ENCODE results near the gene USP48. TPM values are rescaled to one million over a fixed set of nuclear protein-coding genes. Genes with fewer than 3 reads are reported as not detected.

USP48 gene
- total and polyA plus RNA-seq, 2 of the 13 experiments (the other 11 are each of a cell fraction or from before 2014, with no cell fraction given) = 30.4 to 30.7 TPM

DNA sequence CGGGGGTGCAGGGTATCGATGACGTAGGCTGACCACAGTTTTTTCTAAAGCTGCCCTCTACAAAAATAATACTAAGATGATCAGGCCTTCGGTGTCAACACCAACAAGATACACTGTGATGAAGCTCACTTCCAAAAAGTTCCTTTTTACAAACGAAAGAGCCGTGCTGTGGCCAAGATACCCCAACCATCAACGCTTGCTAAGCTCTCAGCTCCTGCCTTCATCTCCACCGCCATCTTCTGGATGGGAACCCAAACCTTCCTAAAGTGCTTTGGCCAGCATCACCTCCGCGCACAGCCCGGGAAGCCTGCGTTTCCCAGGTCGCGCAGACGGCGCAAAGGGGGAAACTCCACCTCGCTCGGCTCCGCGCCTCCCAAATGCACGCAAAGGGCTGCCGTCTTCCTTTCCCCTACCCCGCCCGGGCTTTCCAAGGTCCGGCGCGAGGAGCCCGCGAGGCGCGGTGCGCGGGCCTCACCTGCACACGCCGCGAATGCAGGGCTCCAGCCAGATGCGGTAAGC, 541 bp downstream of the USP48 start:
- Histone ChIP-seq H2AFZ (ENCODE audit: low read length) (peak overlapping the region; percentile 39), H3K4me2 (ENCODE audit: low read depth, low read length) (peak overlapping the region; percentile 88), H3K27ac (ENCODE audit: extremely low read length, insufficient read depth, low read length) (peak overlapping the region; percentile 99), H3K36me3 (replicated peaks in 1 of 2; ENCODE audit: control insufficient read depth in 1 of 2, insufficient read depth in 2 of 2, low read length in 2 of 2) (no peaks in the 10 kb centered on the region), H3K4me1 (ENCODE audit: insufficient read depth, low read length) (peaks cover 41% of the 10 kb centered on the region), H3K9ac (ENCODE audit: insufficient read depth, low read depth, low read length) (peak overlapping the region; percentile 99), H3K79me2 (ENCODE audit: insufficient read depth, low read length) (peaks cover 45% of the 10 kb centered on the region), H3K9me3 (ENCODE audit: low read length) (no peaks in the 10 kb centered on the region), H3K4me3 (replicated peaks in 1 of 3; ENCODE audit: insufficient read depth in 1 of 3, low read depth in 2 of 3, low read length in 3 of 3) (peak overlapping the region; percentile 72 to 97 (median 80)), H3K27me3 (ENCODE audit: control insufficient read depth in 1 of 2, insufficient read depth in 2 of 2, low read length in 2 of 2) (no peaks in the 10 kb centered on the region; a peak in 1 of 5 replicates), H4K20me1 (ENCODE audit: insufficient read depth, low read length) (peaks cover 14% of the 10 kb centered on the region)
- in situ Hi-C loops (cut with HindIII; ENCODE audit: extremely low pct_ligation_motif_present, low pct_unique_long_range_greater_than_20kb) (no loop called here), intact Hi-C loops (cut with micrococcal nuclease; ENCODE audit: unreplicated experiment) (loop anchor here (1.0 to 5.0 kb wide), 3 partner anchors 79 to 550 kb away; no protein-coding TSS in a partner anchor)
- CTCF ChIA-PET (ENCODE audit: low intra/inter-chr PET ratio, low total read pairs) = no interaction called here
- ATAC-seq (peak; percentile 49), DNase-seq (ENCODE audit: low spot score) (peak; percentile 42), FAIRE-seq (no peak)
- BruUV-seq (replicated peaks) = no TSS peak
- WGBS (ENCODE audit: low lambda C conversion rate) = 2% methylated on average over 7 of the region's 37 CpGs
- POLR2A ChIA-PET = interaction anchor here (0.9 to 2.1 kb wide), 4 partner anchors 44 to 243 kb away, joined by 3 to 6 read pairs (median 4); no protein-coding TSS in a partner anchor
- no peak for TF ChIP-seq EHMT2 (IDR thresholded peaks at IDR 0.05; ENCODE audit: borderline replicate concordance, low read depth, low read length)
- TF ChIP-seq ZXDC (CRISPR knock-in tag; IDR thresholded peaks at IDR 0.05) = no peak
- TF ChIP-seq ZNF564 (CRISPR knock-in tag; IDR thresholded peaks at IDR 0.05) = no peak
- 0 out of 2 replicates have a peak, but pooled peaks have one; percentile 14 for TF ChIP-seq ZBTB20 (CRISPR knock-in tag; IDR thresholded peaks at IDR 0.05; ENCODE audit: borderline replicate concordance, low read depth)
- TF ChIP-seq ZNF792 (CRISPR knock-in tag; IDR thresholded peaks at IDR 0.05) = no peak
- no peak for TF ChIP-seq SNRNP70 (IDR thresholded peaks at IDR 0.05; ENCODE audit: low read depth, low read length)
- TF ChIP-seq KLF15 (CRISPR knock-in tag; IDR thresholded peaks at IDR 0.05; ENCODE audit: borderline replicate concordance) = no peak
- no peak for TF ChIP-seq GATA4 (IDR thresholded peaks at IDR 0.05; ENCODE audit: borderline replicate concordance, low read depth)
- no peak for TF ChIP-seq FOXJ3 (CRISPR knock-in tag; IDR thresholded peaks at IDR 0.05; ENCODE audit: borderline replicate concordance)
- no peak for TF ChIP-seq MAF1 (CRISPR knock-in tag; IDR thresholded peaks at IDR 0.05; ENCODE audit: borderline replicate concordance)
- no peak for TF ChIP-seq ZNF329 (CRISPR knock-in tag; IDR thresholded peaks at IDR 0.05; ENCODE audit: low read depth)
- TF ChIP-seq ZBTB4 (CRISPR knock-in tag; IDR thresholded peaks at IDR 0.05; ENCODE audit: borderline replicate concordance) = no peak
- no peak for TF ChIP-seq ZNF264 (CRISPR knock-in tag; IDR thresholded peaks at IDR 0.05)
- TF ChIP-seq IRF9 (CRISPR knock-in tag; IDR thresholded peaks at IDR 0.05; ENCODE audit: borderline replicate concordance) = no peak
- peak in 1 of 2 experiments; percentile 8; a peak in 2 of 4 replicates for TF ChIP-seq HMGXB4 (CRISPR knock-in tag; IDR thresholded peaks at IDR 0.05; ENCODE audit: borderline replicate concordance in 1 of 2, low read depth in 1 of 2)
